Hepatocyte (in vitro differentiated cells): ENCODE data around the gene TNS4. TPM values are rescaled to one million over a fixed set of nuclear protein-coding genes. Genes with fewer than 3 reads are reported as not detected.

Source experiments
- DNase-seq: peaks from one replicate; pipeline ENCODE4 v3.0.0-alpha.2; 2016; ENCODE audit warnings: low spot score
- H2AFZ ChIP-seq: fragments of 200-600 bp; sonication (generic); 2 replicates; pipeline ENCODE4 v1.6.0; 2016; ENCODE audit warnings: antibody characterized with exemption, mild to moderate bottlenecking
- H3K27ac ChIP-seq: fragments of 200-600 bp; sonication (generic); 2 replicates; pipeline ENCODE4 v1.5.1; 2016; ENCODE audit warnings: mild to moderate bottlenecking
- H3K27me3 ChIP-seq: fragments of 200-600 bp; sonication (generic); 2 replicates; pipeline ENCODE4 v1.6.1; 2016
- H3K36me3 ChIP-seq: fragments of 200-600 bp; sonication (generic); replicated peaks from 2 replicates; pipeline ENCODE4 v1.5.1; 2016; ENCODE audit warnings: low read depth; ENCODE audit not compliant: insufficient read depth
- H3K4me1 ChIP-seq: fragments of 200-600 bp; sonication (generic); 2 replicates; pipeline ENCODE4 v1.5.1; 2016; ENCODE audit warnings: mild to moderate bottlenecking, moderate library complexity; ENCODE audit not compliant: insufficient read depth
- H3K4me2 ChIP-seq: fragments of 200-600 bp; sonication (generic); 2 replicates; pipeline ENCODE4 v1.6.0; 2016
- H3K4me3 ChIP-seq: fragments of 200-600 bp; sonication (generic); 2 replicates; pipeline ENCODE4 v1.5.1; 2016; ENCODE audit warnings: mild to moderate bottlenecking
- H3K79me2 ChIP-seq: fragments of 200-600 bp; sonication (generic); 2 replicates; pipeline ENCODE4 v1.6.0; 2017; ENCODE audit warnings: mild to moderate bottlenecking
- H3K9me2 ChIP-seq: fragments of 200-600 bp; sonication (generic); replicated peaks from 2 replicates; pipeline ENCODE4 v1.6.0; 2017; ENCODE audit warnings: mild to moderate bottlenecking; ENCODE audit not compliant: insufficient read depth
- H3K9me3 ChIP-seq: fragments of 200-600 bp; sonication (generic); 2 replicates; pipeline ENCODE4 v1.5.1; 2016; ENCODE audit warnings: low read depth, mild to moderate bottlenecking
- H4K20me1 ChIP-seq: fragments of 200-600 bp; sonication (generic); 2 replicates; pipeline ENCODE4 v1.6.0; 2016; ENCODE audit warnings: mild to moderate bottlenecking; ENCODE audit not compliant: insufficient read depth, poor library complexity, severe bottlenecking
- CTCF ChIP-seq: fragments of 200-600 bp; sonication (generic); IDR thresholded peaks from 2 replicates; pipeline ENCODE4 v1.5.1; 2016; ENCODE audit warnings: antibody characterized with exemption, mild to moderate bottlenecking; ENCODE audit not compliant: poor library complexity
- EZH2 ChIP-seq: fragments of 200-600 bp; sonication (generic); IDR thresholded peaks from 2 replicates; pipeline ENCODE4 v1.6.1; 2016; ENCODE audit warnings: antibody characterized with exemption, mild to moderate bottlenecking, borderline replicate concordance
- EZH2phosphoT487 ChIP-seq: fragments of 200-600 bp; sonication (generic); IDR thresholded peaks from one replicate; pipeline ENCODE4 v1.6.1; 2018; ENCODE audit warnings: antibody characterized with exemption, mild to moderate bottlenecking, low read depth, moderate library complexity; ENCODE audit not compliant: unreplicated experiment, severe bottlenecking
- WGBS: methylation state at CpG from one replicate; pipeline ENCODE4 v1.1.6; 2016; ENCODE audit warnings: low lambda C conversion rate; ENCODE audit errors: missing lambda C conversion rate; 5-methylcytosine and 5-hydroxymethylcytosine counted together
- polyA plus RNA-seq: library from polyadenylated mRNA; unstranded; fragments of >200 nt; fragmentation: Nextera tagmentation; extraction: Ambion mirVana; gene quantifications from 2 replicates; pipeline ENCODE4 v1.2.1, GENCODE V29; 2016
- total RNA-seq: library from RNA; depleted of rRNA; stranded (reverse); fragments of >200 nt; gene quantifications from 2 replicates; pipeline ENCODE4 v1.2.3, GENCODE V29; 2014

Gene TNS4
- total and polyA plus RNA-seq, 2 experiments from 2014 or later = 0.07 TPM; not detected in 1

GRCh38 chr17:40515011-40515410, 13.6 kb upstream of the TNS4 start:
- Histone ChIP-seq H3K27me3 (no peaks in the 10 kb centered on the region), H3K79me2 (no peaks in the 10 kb centered on the region), H3K4me2 (no peak overlapping the region), H3K36me3 (no peaks in the 10 kb centered on the region), H3K27ac (no peak overlapping the region), H2AFZ (no peak overlapping the region), H4K20me1 (no peaks in the 10 kb centered on the region), H3K4me1 (no peaks in the 10 kb centered on the region), H3K9me2 (no peaks in the 10 kb centered on the region), H3K9me3 (no peaks in the 10 kb centered on the region), H3K4me3 (no peak overlapping the region)
- no peak for DNase-seq
- 86% methylated on average over 4 of the region's 4 CpGs for WGBS
- TF ChIP-seq EZH2 (no peak), EZH2phosphoT487 (no peak), CTCF (no peak)

GRCh38 chr17:40514013-40514875, 12.8 kb upstream of the TNS4 start:
- H3K4me2 ChIP-seq = no peak overlapping the region
- no peaks in the 10 kb centered on the region for H3K36me3 ChIP-seq
- WGBS = 95% methylated on average over 7 of the region's 7 CpGs
- H3K27ac ChIP-seq = no peak overlapping the region
- no peak overlapping the region for H2AFZ ChIP-seq
- no peaks in the 10 kb centered on the region for H3K27me3 ChIP-seq
- no peaks in the 10 kb centered on the region for H3K9me2 ChIP-seq
- H3K9me3 ChIP-seq = no peaks in the 10 kb centered on the region
- H3K4me1 ChIP-seq = no peaks in the 10 kb centered on the region
- H4K20me1 ChIP-seq = no peaks in the 10 kb centered on the region
- DNase-seq = no peak
- TF ChIP-seq EZH2 = no peak
- no peak for TF ChIP-seq CTCF
- TF ChIP-seq EZH2phosphoT487 = no peak
- H3K4me3 ChIP-seq = no peak overlapping the region
- H3K79me2 ChIP-seq = no peaks in the 10 kb centered on the region

DNA sequence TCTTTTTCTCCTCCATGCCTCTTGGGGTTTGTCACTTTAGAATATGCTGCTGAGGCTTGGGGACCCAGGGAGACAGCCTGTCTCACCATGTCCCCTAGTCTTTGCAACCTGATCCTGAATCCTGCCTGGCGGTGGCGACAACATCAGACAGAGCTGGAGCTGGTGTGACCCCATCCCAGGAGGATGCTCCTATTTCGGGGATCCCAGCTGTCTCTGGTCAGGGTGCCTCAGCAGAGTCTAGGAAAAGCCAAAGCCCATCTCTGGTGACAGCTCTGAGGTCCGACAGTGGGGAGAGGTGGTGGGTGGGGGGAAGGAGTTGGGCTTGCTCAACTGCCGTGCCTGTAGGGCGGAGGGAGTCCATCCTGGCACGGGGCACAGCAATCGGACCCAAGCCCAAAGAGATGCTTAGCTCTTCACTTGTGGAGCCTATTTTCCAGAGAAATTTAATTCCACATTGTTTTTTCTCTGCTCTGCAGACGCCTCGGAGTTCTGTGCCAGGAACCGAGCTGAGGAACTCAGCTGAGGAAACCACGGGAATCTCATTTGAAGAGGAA, 10.3 kb upstream of the TNS4 start:
- H4K20me1 ChIP-seq = no peaks in the 10 kb centered on the region
- H3K79me2 ChIP-seq = no peaks in the 10 kb centered on the region
- no peak for TF ChIP-seq EZH2phosphoT487
- no peak overlapping the region for H3K4me3 ChIP-seq
- H3K36me3 ChIP-seq = no peaks in the 10 kb centered on the region
- no peak overlapping the region for H3K4me2 ChIP-seq
- no peaks in the 10 kb centered on the region for H3K27me3 ChIP-seq
- no peaks in the 10 kb centered on the region for H3K9me2 ChIP-seq
- no peak overlapping the region for H3K27ac ChIP-seq
- no peaks in the 10 kb centered on the region for H3K4me1 ChIP-seq
- DNase-seq = no peak
- 83% methylated on average over 12 of the region's 12 CpGs for WGBS
- H2AFZ ChIP-seq = no peak overlapping the region
- no peaks in the 10 kb centered on the region for H3K9me3 ChIP-seq

GRCh38 chr17:40511136-40511535, 9.7 kb upstream of the TNS4 start:
- Histone ChIP-seq H3K27me3 (no peaks in the 10 kb centered on the region), H3K4me1 (no peaks in the 10 kb centered on the region), H3K79me2 (no peaks in the 10 kb centered on the region), H3K9me2 (no peaks in the 10 kb centered on the region), H2AFZ (no peak overlapping the region), H3K4me2 (no peak overlapping the region), H3K36me3 (no peaks in the 10 kb centered on the region), H3K27ac (no peak overlapping the region), H3K4me3 (no peak overlapping the region), H4K20me1 (no peaks in the 10 kb centered on the region), H3K9me3 (no peaks in the 10 kb centered on the region)
- WGBS = 75% methylated on average over 2 of the region's 2 CpGs
- no peak for TF ChIP-seq EZH2phosphoT487
- no peak for TF ChIP-seq CTCF
- TF ChIP-seq EZH2 = no peak
- DNase-seq = no peak
